Epithelial cell of esophagus (primary cell): ENCODE measurements around the gene ABCC6.

Source experiments
- DNase-seq: peaks from one replicate; pipeline ENCODE4 v3.0.0; 2010; ENCODE audit warnings: low read depth
- H3K4me3 ChIP-seq: 2 replicates; pipeline ENCODE4 v1.5.1; 2011; ENCODE audit warnings: mild to moderate bottlenecking, low read length, control low read depth
- CTCF ChIP-seq: IDR thresholded peaks from 2 replicates; pipeline ENCODE4 v1.5.1; 2011; ENCODE audit warnings: low read depth, mild to moderate bottlenecking, low read length, control low read depth, inconsistent platforms; ENCODE audit not compliant: insufficient read depth; ENCODE audit errors: missing control alignments

Gene ABCC6

GRCh38 chr16:16190546-16190945, 32.7 kb downstream of the ABCC6 start:
- H3K4me3 ChIP-seq = no peak overlapping the region
- no peak for TF ChIP-seq CTCF
- DNase-seq = no peak

- no peak for DNase-seq
- TF ChIP-seq CTCF = no peak
- no peak overlapping the region for H3K4me3 ChIP-seq
Measured at GRCh38 chr16:16189842-16190241, 33.5 kb downstream of the ABCC6 start.

- no peak overlapping the region for H3K4me3 ChIP-seq
- no peak for TF ChIP-seq CTCF
- DNase-seq = no peak
Measured at GRCh38 chr16:16188827-16189226, 34.5 kb downstream of the ABCC6 start.

DNA sequence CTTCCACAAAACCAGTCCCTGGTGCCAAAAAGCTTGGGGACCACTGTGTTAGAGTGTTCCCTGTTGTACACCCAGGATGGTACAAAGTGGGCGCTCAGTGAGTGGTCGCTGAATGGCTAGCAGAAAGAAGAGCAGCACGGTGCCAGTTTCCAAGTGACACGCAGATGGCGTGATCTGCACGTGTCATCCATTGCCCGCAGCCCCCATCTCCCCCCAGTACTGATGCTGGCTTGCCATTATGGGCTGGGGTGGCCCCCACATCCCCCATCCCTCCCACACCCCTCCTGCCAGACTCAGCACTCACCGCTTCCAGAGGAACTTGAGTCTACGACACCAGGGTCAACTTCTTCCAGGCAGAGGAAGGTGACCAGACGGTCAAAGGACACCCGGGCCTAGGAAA, 36.5 kb downstream of the ABCC6 start:
- TF ChIP-seq CTCF = no peak
- DNase-seq = no peak
- H3K4me3 ChIP-seq = no peak overlapping the region

GRCh38 chr16:16185095-16185494, 38.2 kb downstream of the ABCC6 start:
- H3K4me3 ChIP-seq = no peak overlapping the region
- TF ChIP-seq CTCF = no peak
- no peak for DNase-seq

GRCh38 chr16:16184594-16184993, 38.7 kb downstream of the ABCC6 start:
- no peak for DNase-seq
- TF ChIP-seq CTCF = no peak
- no peak overlapping the region for H3K4me3 ChIP-seq

DNA sequence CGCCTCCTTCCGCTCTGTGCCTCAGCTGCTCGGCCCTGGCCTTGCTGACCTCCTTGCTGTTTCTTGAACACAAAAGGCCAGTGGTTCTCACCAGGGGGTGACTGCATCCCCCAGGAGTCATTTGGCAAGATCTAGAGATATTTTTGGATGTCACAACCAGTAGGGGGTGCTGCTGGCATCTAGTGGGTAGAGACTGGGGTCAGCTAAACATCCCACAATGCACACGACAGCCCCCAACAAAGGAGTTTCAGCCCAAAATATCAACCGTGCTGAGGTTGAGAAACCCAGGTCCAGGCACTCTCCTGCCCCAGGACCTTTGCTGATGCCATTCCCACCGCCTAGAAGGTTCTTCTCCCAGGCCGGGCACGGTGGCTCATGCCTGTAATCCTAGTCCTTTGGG, 39.7 kb downstream of the ABCC6 start:
- DNase-seq = no peak
- no peak for TF ChIP-seq CTCF
- no peak overlapping the region for H3K4me3 ChIP-seq
